ENCODE data around the gene ZDHHC14.
"Not testable (repeated sequence)": the region's sequence is repeated elsewhere in the genome, so short reads cannot be mapped to it uniquely, and the experiment has no call there.

The ZDHHC14 gene

DNA sequence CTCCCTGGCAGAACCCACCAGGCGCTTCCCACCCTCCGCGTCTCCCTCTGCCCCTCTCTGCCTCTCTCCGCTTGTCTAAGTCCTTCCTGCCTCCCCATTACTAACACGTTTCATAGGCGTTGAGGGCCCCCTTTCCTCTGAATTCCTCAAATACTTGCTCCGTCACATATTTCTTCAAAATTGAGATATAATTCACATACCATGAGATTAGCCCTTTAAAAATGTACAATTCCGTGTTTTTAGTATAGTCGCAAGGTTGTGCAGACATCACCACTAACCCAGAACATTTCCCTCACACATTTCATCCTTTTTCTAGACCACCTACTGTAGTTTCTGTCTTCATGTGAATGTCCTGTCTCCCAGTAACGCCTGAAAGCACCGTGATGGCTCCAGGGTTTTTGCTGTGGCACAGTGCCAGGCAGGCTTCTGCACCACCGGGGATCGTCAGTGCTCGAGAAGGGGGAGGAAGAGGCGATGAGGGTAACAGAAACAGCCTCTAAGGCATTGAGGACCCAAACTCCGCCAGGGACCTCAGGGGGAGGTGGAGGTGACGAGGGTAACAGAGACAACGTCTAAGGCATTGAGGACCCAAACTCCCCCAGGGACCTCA is 300.2 kb downstream of the ZDHHC14 start:
- Mint-ChIP-seq H3K36me3 (ENCODE audit: low read depth) (no peaks in the 10 kb centered on the region), H3K9me3 (no peaks in the 10 kb centered on the region), H3K4me3 (no peak overlapping the region), H3K4me1 (ENCODE audit: low read depth) (no peaks in the 10 kb centered on the region), H3K27ac (no peak overlapping the region), H3K27me3 (ENCODE audit: low read depth) (no peaks in the 10 kb centered on the region)

DNA sequence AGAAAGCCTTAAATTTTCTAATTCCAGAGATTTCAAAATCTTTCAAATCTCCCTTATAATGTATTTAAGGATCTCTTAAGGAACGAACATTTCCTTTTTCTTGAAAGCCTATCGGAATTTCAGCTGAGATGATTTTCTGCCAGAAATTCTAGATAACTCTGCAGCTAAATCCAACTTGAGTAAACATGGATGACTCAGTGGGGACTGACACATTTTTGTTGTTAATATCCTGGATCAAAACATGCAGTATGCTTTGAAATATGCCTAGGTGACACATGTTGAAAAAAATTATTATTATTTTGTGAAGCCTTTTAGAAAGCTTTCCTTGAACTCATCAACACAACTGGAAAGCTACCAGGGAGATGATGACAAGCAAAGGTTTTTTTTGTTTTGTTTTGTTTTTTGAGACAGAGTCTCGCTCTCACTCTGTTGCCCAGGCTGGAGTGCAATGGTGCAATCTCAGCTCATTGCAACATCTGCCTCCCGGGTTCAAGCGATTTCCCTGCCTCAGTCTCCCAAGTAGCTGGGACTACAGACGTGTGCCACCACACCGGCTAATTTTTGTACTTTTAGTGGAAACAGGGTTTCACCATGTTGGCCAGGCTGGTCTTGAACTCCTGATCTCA is 302.0 kb downstream of the ZDHHC14 start:
- H3K27ac Mint-ChIP-seq, result no peak overlapping the region
- H3K27me3 Mint-ChIP-seq (ENCODE audit: low read depth), result no peaks in the 10 kb centered on the region
- H3K4me3 Mint-ChIP-seq, result no peak overlapping the region
- H3K4me1 Mint-ChIP-seq (ENCODE audit: low read depth), result no peaks in the 10 kb centered on the region
- H3K36me3 Mint-ChIP-seq (ENCODE audit: low read depth), result no peaks in the 10 kb centered on the region
- no peaks in the 10 kb centered on the region for H3K9me3 Mint-ChIP-seq

DNA sequence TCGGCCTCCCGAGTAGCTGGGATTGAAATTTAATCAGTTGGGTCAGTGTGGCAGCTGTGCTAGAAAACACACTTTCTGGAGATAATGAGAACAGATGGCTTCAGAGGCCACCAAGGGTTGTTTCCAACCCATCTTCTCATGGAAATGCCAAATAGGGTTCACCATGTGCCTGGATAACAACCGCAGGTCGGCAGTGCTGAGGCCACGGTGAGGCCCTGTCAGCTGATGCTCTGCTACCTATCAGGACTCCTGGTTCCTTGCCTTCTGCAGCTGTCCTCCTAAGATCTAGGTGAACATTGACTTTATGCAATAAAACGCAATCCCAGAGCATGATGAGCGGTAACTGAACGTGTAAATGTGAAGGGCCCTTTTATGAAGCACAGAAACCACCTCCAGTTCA is 302.7 kb downstream of the ZDHHC14 start:
- Mint-ChIP-seq H3K4me1 (ENCODE audit: low read depth) (no peaks in the 10 kb centered on the region), H3K27ac (no peak overlapping the region), H3K4me3 (no peak overlapping the region), H3K9me3 (no peaks in the 10 kb centered on the region), H3K36me3 (ENCODE audit: low read depth) (no peaks in the 10 kb centered on the region), H3K27me3 (ENCODE audit: low read depth) (no peaks in the 10 kb centered on the region)

DNA sequence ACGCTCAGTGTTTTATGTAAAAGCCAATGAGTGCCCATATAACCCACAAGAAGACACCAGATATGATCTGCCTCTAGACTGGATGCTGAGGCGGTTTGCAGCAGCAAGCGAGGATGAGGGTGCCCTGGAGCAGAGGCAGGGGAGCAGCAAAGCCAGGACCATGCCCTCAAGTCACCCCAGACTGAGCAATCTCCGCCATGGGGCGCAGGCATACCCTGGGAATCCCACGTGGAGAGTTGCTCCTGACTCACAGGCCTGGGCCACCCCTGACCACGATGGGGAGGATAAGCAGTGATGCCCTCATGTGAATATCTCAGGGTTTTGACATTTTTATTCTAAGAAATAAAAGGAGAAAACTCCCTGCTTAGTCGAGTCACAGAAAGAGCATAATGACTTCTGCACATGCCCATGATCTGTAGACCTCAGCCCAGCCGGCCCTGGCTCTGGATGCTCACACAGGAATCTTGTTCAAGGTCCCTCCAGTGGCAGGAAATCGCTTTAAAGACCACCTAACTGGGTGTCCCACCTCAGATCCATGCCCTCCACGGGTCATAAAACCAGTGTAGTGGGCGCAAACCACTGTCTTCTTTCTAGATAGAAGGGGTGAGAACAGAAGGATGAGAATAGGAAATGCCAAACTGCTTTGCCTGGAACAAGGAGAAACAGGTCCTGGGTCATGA is 303.8 kb downstream of the ZDHHC14 start:
- no peaks in the 10 kb centered on the region for H3K27me3 Mint-ChIP-seq (ENCODE audit: low read depth)
- no peak overlapping the region for H3K4me3 Mint-ChIP-seq
- no peaks in the 10 kb centered on the region for H3K9me3 Mint-ChIP-seq
- no peaks in the 10 kb centered on the region for H3K4me1 Mint-ChIP-seq (ENCODE audit: low read depth)
- no peaks in the 10 kb centered on the region for H3K36me3 Mint-ChIP-seq (ENCODE audit: low read depth)
- H3K27ac Mint-ChIP-seq, result no peak overlapping the region

DNA sequence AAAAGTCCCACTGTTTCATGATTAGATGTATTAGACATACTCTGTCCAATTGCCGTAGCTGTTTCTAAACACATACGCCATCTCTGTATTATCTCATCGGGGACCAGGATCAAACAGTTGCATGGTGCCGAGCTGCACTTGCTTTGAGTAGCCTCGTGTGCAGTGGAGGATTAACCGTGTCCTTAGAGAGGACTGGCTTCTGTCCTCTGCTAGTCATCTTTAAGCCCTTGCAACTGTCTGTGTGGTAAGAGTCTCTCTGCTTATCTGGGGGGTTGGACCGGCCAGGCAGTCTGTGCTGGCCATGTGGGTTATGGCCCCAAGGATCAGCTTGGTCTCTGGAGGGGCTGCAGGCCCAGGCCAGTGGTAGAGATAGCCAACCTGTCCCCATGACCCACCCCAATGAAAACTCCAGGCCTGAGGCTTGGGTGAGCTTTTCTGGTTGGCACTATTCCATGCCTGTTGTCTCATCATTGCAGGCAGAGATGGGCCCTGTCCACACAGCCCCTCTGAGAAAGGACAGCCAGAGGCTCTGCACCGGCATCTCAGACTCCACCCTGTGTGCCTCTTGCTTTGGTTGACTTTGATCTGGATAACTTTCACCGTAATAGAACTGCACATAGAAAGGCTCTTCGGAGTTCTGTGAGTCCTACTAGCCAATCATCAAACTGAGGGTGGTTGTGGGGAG is 304.7 kb downstream of the ZDHHC14 start:
- Mint-ChIP-seq H3K4me3 (no peak overlapping the region), H3K27ac (no peak overlapping the region), H3K27me3 (ENCODE audit: low read depth) (no peaks in the 10 kb centered on the region), H3K36me3 (ENCODE audit: low read depth) (no peaks in the 10 kb centered on the region), H3K9me3 (no peaks in the 10 kb centered on the region), H3K4me1 (ENCODE audit: low read depth) (no peaks in the 10 kb centered on the region)

DNA sequence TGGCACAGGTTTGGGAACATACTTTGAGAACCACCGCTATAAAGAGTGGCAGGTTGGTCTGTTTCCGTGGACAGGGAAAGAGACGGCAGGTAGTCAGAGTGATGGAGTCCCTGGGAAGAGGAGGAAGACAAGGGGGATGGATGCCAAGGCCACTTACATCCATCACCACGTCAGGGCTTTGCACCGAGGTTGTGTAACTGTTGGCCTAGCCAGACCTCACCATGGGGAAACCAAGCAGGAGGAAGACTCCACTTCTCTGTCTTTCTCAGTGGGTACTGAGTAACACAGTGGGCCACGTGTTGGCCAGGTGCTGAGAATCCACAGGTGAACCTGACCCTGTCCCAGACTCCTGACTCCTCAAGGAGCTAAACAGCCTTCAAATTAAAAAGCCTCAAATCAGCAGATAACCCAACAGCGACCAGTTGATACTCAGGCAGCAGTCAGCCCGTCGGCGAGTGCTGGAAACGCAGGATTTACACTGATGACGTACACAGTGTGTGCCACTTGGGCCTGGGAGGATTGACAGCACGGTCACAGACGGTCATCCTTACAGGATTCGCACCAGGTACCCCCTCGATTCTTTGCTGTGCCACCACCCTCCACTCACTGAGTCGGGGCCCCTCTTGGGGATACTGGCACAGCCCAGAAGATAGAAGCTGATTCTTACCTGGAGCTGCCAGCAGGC is 307.4 kb downstream of the ZDHHC14 start:
- Mint-ChIP-seq H3K9me3 (no peaks in the 10 kb centered on the region), H3K27me3 (ENCODE audit: low read depth) (peaks cover 13% of the 10 kb centered on the region), H3K4me3 (no peak overlapping the region), H3K4me1 (ENCODE audit: low read depth) (no peaks in the 10 kb centered on the region), H3K27ac (no peak overlapping the region), H3K36me3 (ENCODE audit: low read depth) (no peaks in the 10 kb centered on the region)

DNA sequence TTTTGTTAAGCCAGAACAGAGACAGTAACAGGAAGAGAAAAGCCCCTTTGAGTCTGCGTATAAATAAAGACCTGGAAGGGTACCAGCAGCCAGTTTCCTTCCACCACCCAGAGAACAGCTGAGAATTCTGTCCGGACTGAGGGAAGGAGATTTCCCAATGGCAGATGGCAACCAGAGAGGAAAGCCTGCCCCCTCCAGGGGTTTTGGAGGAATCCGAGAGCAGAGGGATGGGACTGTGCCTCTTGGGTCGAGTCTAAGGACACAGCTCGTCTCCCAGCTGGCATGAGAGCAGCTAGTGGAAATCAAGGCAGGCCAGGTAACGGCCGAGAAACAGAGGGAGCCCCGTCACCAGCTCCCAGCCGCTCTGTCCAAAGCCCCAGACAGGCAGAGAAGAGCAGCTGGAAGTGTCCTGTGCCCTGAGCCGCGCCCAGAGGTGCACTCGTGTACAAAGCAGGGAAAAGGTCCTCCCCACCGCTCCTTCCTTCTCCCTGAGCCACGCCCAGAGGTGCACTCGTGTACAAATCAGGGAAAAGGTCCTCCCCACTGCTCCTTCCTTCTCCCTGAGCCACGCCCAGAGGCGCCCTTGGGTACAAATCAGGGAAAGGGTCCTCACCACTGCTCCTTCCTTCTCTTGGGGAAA is 308.1 kb downstream of the ZDHHC14 start:
- H3K36me3 Mint-ChIP-seq (ENCODE audit: low read depth), result no peaks in the 10 kb centered on the region
- H3K4me1 Mint-ChIP-seq (ENCODE audit: low read depth), result no peaks in the 10 kb centered on the region
- no peak overlapping the region for H3K4me3 Mint-ChIP-seq
- H3K27ac Mint-ChIP-seq, result no peak overlapping the region
- H3K27me3 Mint-ChIP-seq (ENCODE audit: low read depth), result peaks cover 13% of the 10 kb centered on the region
- H3K9me3 Mint-ChIP-seq, result no peaks in the 10 kb centered on the region

DNA sequence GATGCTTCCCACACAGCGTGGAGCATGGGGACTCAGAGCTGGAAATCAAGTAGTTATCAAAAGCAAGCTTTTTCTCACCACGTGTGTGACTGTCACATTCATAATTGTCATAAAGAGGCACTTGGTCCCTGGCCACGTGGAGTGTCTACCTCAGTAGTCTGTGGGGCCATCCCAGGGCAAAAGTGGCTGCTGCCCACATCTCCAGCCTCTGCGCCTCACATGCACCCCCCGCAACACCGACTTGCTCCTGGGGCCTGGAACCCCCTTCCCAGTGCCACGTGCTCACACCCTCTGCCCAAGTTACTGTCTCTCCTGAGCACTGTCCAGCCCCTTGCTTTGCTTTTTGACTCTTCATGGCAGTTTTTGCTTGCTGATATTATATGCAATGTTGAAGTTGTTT is 308.9 kb downstream of the ZDHHC14 start:
- Mint-ChIP-seq H3K27ac (no peak overlapping the region), H3K4me1 (ENCODE audit: low read depth) (no peaks in the 10 kb centered on the region), H3K36me3 (ENCODE audit: low read depth) (no peaks in the 10 kb centered on the region), H3K4me3 (no peak overlapping the region), H3K9me3 (no peaks in the 10 kb centered on the region), H3K27me3 (ENCODE audit: low read depth) (peaks cover 19% of the 10 kb centered on the region)

DNA sequence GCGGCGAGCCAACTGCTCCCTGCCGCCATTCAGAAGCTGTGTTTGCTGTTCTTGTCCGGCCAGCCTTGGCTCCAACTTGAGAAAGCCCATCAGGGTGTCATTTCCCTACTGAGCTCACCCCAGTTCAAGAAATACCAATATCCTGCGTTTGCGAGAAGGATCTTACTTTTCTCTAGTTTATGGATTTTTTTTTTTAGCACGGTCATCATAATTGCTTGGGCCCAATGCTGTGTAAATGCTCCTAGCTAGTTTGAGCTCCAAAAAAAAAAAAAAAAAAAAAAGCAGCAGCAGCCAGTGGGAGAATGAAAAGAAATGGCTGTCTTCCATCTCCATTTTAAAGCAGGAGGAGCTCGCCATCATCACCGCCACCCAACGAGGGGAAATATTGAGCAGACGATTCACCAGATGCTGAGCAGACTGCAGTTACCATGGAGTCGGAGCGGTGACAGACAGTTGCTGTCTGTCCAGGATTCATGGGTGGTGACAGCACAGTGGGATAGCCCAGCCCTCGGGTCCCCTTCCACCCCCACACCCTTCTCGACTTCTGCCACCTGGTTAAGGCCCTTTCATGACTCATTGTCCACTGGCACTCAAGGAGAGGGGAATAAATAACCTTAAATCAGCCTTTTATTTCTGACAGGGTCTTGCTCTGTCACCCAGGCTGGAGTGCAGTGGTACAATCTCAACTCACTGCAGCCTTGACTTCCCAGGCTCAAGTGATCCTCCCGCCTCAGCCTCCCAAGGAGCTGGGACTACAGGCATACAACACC is 309.6 kb downstream of the ZDHHC14 start:
- H3K9me3 Mint-ChIP-seq, result no peaks in the 10 kb centered on the region
- H3K27me3 Mint-ChIP-seq (ENCODE audit: low read depth), result peaks cover 22% of the 10 kb centered on the region
- no peaks in the 10 kb centered on the region for H3K4me1 Mint-ChIP-seq (ENCODE audit: low read depth)
- no peak overlapping the region for H3K27ac Mint-ChIP-seq
- H3K4me3 Mint-ChIP-seq, result no peak overlapping the region
- no peaks in the 10 kb centered on the region for H3K36me3 Mint-ChIP-seq (ENCODE audit: low read depth)

DNA sequence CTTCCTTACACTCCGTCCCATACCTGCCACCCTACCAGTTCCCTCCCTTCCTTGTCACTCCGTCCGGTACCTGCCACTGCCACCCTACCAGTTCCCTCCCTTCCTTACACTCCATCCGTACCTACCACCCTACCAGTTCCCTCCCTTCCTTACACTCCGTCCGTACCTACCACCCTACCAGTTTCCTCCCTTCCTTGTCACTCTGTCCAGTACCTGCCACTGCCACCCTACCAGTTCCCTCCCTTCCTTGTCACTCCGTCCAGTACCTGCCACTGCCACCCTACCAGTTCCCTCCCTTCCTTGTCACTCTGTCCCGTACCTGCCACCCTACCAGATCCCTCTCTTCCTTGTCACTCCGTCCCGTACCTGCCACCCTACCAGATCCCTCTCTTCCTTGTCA is 310.6 kb downstream of the ZDHHC14 start:
- H3K4me1 Mint-ChIP-seq (ENCODE audit: low read depth); H3K9me3 Mint-ChIP-seq; H3K27ac Mint-ChIP-seq; H3K4me3 Mint-ChIP-seq; H3K36me3 Mint-ChIP-seq (ENCODE audit: low read depth): not testable (repeated sequence)
- peaks cover 22% of the 10 kb centered on the region for H3K27me3 Mint-ChIP-seq (ENCODE audit: low read depth)

DNA sequence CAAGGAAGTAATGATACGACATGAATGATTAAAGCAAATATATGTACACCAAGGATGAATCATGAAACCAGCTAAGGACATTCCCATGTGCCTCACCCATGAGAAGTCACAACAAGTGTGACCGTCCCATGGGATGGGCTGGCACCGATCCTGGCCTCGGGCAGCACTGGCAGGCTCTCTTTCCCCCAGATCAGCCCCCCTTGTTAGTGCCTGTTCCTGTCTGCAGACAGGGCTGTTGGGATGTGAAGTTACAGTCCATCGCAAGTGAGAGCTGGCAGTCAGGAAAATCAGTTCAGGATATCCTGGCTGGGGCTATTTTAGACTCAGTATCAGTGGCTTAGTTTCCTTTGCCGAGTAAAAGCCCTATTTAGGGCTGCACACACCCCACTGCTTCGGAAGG is 312.9 kb downstream of the ZDHHC14 start:
- peaks cover 26% of the 10 kb centered on the region for H3K27me3 Mint-ChIP-seq (ENCODE audit: low read depth)
- H3K4me1 Mint-ChIP-seq (ENCODE audit: low read depth), result no peaks in the 10 kb centered on the region
- H3K4me3 Mint-ChIP-seq, result no peak overlapping the region
- H3K27ac Mint-ChIP-seq, result no peak overlapping the region
- H3K36me3 Mint-ChIP-seq (ENCODE audit: low read depth), result no peaks in the 10 kb centered on the region
- H3K9me3 Mint-ChIP-seq, result no peaks in the 10 kb centered on the region

DNA sequence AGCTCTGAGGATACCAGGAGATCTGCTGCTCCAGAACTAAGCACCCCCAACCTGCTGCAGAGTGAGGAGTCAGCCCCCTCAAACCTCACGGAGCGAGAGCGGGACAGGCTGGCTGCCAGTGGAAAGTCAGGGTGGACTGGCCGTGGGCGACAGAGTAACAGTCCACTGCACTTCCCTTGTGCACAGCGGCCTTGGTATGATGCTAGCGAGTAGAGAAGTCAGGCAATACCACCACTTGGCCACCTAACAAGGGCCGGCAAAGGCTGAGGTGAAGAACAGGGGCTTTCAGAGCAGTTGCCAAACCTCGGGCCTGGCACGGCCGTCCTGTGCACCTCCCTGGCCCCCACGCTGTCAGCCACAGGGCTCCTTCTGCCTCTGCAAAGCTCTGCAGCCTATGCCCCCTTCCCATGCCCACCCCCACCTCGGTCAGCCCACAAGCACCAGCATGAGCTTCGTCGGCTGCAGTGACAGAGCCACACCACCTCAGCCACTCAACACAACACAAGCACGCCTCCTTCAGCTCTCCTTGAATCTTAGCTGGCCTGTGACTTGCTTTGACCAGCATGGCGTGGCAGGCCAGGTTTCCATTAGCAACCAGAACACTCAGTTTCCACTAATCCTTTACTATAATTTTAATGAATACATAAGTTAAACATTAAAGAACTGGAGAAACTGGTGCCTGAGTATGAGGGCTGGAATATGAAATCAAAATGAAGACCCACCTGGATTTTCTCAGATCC is 314.5 kb downstream of the ZDHHC14 start:
- Mint-ChIP-seq H3K4me1 (ENCODE audit: low read depth) (no peaks in the 10 kb centered on the region), H3K36me3 (ENCODE audit: low read depth) (no peaks in the 10 kb centered on the region), H3K27me3 (ENCODE audit: low read depth) (peaks cover 26% of the 10 kb centered on the region), H3K4me3 (no peak overlapping the region), H3K9me3 (no peaks in the 10 kb centered on the region), H3K27ac (no peak overlapping the region)
